ENCODE results near the gene DUSP22.

GRCh38 chr6:300494-301198 lies 8.4 kb downstream of the DUSP22 start:
- TF ChIP-seq CTCF (IDR thresholded peaks at IDR 0.05; ENCODE audit: low read length) (no peak), EZH2 (optimal IDR thresholded peaks at IDR 0.05; ENCODE audit: low read depth, low read length) (no peak)
